GM21576 (cell line): ENCODE results near the gene PLVAP.

Source experiments
- ATAC-seq: cut with Tn5 transposase; IDR thresholded peaks from one replicate; pipeline ENCODE4 v1.9.1; 2021; ENCODE audit warnings: mild to moderate bottlenecking, moderate library complexity; ENCODE audit not compliant: unreplicated experiment

Gene PLVAP

GRCh38 chr19:17304386-17305215 is 72.5 kb downstream of the PLVAP start:
- no peak for ATAC-seq

- ATAC-seq = no peak
Measured at GRCh38 chr19:17303940-17304267, 73.2 kb downstream of the PLVAP start.

GRCh38 chr19:17303167-17303939 is 73.8 kb downstream of the PLVAP start, which contains the start of gene ABHD8:
ABHD8 (minus strand) TSS chr19:17303425; CDS start chr19:17301616, 1,809 bp downstream.
- peak; percentile 48 for ATAC-seq

- ATAC-seq = no peak
Measured at GRCh38 chr19:17302391-17303166, 74.6 kb downstream of the PLVAP start.
